ENCODE results near the gene AHI1.
"Not testable (repeated sequence)": the region's sequence is repeated elsewhere in the genome, so short reads cannot be mapped to it uniquely, and the experiment has no call there.

The AHI1 gene

GRCh38 chr6:135505222-135505621, 7.7 kb upstream of the AHI1 start:
- no peak for DNase-seq

DNA sequence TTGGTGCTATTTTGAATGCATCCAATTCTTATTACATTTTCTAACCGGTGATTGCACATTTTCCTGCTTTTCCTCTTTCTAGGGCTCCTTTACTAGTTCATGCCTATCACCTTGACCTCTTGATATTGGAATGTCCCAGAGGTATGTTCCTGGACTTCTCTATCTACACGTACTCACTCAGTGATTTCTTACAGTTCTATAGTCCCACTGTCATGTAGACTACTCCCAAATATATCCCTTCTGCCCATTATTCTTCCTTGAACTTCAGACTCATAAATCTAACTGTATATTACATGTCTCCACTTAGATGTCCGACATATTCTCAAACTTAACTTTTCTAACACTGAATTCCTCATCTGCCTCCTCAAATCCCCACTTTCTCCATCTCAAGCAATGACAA, 7.2 kb upstream of the AHI1 start:
- no peak for DNase-seq

GRCh38 chr6:135503703-135504475, 6.3 kb upstream of the AHI1 start:
- DNase-seq: no peak

- no peak for DNase-seq
Measured at GRCh38 chr6:135499441-135500340, 2.2 kb upstream of the AHI1 start.

DNA sequence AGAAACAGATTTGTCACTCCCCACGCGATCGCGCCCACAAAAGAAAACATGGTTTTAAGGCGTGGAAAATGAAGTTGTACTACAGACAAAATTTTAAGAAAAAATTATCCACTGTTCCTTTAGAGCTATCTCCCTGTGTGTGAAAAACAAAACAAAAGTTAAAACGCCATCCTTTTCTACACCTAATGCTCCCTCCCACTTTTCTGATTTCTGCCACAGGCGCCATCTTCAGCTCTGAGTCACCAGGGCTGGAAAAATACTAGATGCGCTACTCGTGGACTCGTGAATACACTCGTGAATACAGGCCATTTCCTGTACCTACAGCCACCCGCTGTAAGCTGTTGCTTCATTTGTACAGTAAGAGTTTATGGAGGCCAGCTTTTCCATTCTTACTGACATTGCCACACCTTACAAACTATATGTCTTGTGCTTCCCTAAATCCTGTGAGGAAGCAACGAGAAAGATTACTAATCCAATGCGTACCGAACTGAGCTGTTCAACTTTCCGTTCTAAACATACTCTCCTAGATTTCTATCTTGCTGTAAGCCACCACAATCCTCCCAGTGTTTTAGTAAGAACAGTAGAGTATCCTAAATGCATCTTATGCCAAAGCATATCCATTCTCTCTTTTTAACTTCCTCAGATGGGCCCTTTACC, 773 bp upstream of the AHI1 start:
- DNase-seq: peak; percentile 55 to 61

DNA sequence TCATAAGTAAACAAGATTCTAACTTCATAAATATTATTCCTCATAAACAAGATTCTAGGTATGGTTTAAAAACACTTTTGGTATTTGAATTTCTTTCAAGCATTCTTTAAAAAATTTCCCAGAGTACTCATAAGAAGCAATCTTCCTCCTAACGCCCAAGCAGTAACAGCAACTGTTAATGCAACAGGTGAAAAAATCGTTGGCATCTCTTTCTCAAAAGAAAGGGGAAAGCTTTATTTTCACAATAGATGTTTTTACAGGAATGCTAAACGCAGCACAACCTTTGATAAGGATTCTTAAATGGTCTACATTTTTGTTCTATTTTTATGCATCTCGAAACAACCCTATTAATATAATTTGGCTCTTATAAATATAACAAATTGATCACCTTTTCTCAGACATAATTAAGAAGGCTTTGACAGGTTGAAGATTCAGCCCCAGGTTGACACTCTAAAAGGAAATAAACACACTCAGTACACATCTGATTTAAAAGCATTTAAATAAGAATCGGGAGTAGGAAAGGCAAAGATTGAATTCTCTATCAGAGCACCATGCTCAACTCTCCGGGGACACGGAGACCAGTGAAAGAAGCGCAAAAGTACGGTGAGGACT, 634 bp downstream of the AHI1 start:
- DNase-seq: no peak

- DNase-seq: no peak
Measured at GRCh38 chr6:135493218-135493961, 4.2 kb downstream of the AHI1 start.

DNA sequence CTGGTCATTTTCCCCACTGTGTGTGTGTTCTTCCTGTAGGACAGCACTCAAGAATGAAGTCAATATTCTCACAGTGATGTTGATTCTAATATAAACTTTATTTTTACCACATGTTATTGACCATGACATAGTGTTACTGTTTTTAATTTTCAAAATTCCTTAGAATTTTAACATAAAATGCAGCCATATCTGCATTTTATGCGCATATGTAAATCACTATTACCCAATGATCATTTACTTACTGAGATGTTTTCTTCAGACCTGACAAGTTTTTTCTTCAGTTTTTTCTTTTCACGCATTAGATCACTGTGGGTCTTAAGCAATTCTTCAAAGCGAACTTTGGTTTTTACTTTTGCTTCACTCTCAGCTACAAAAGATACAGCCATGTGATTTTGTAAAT, 7.2 kb downstream of the AHI1 start:
- DNase-seq: no peak

DNA sequence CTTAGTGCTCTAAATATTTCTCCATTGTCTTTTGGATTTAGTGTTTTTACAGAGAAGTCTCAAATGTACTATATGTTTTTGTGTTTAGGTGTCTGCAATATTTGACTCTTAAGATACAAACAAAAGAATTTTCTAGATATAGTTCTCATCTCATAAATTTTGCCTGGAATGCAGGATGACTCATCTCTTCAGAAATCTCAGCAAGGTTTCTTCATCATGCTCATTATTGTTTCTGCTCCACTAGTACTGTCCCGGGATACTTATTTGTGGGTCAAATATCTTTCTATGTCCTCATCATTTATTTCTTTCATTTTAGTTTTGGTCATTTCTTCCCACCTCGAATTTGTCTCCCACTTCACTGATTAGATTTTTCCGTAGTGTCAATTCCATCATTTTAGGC, 9.5 kb downstream of the AHI1 start:
- DNase-seq: no peak

GRCh38 chr6:135483903-135484302, 13.6 kb downstream of the AHI1 start:
- DNase-seq: not testable (repeated sequence)

DNA sequence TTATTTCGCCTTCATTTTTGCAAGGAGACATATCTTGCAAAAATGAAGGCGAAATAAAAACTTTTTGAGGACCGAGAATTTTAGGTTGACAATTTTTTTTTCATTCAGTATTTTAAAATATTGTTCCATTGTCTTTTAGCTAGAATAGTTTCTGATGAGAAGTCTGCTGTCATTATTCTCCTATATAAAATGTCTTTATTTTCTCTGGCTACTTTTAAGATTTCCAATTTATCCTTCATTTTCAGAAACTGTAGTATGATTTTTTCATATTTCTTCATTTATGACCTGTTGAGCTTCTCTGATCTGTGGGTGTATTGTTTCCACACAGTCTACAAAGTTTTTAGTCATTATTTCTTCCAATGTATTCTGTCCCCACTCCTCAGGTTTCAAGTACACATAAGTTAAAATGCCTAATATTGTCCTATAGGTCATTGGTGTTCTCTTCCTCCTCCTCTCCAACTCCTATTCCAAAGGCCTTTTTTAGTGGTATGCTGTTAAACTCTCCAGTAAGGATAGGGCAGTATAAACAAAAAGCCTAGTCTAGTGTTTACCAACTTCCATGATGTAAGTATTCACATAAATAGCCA, 15.7 kb downstream of the AHI1 start:
- DNase-seq: no peak

DNA sequence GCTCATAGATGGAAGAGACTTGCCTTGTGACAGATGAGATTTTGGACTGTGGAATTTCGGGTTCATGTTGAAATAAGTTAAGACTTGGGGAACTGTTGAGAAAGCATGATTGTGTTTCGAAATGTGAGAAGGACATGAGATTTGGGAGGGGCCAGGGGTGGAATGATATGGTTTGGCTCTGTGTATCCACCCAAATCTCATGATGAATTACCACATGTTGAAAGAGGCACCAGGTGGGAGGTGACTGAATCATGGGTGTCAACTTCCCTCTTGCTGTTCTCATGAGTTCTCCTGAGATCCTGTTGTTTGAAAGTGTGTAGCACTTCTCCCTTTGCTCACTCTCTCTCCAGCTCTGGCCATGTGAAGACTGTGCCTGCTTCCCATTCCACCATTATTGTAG, 17.9 kb downstream of the AHI1 start:
- DNase-seq: no peak

DNA sequence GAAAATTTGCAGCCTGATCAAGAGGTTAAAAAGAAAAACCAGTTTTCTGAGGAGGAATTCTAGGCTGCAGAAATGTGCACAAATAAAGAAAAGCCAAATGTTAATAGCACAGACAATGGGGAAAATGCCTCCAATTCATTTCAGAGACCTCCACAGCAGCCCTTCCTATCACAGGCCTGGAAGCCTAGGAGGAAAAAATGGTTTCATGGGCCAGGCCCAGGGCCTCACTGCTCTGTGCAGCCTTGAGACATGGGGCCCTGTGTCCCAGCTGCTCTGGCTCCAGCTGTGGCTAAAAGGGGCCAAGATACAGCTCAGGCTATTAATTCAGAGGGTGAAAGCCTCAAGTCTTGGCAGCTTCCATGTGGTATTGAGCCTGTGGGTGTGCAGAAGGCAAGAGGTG, 18.9 kb downstream of the AHI1 start:
- DNase-seq: no peak

DNA sequence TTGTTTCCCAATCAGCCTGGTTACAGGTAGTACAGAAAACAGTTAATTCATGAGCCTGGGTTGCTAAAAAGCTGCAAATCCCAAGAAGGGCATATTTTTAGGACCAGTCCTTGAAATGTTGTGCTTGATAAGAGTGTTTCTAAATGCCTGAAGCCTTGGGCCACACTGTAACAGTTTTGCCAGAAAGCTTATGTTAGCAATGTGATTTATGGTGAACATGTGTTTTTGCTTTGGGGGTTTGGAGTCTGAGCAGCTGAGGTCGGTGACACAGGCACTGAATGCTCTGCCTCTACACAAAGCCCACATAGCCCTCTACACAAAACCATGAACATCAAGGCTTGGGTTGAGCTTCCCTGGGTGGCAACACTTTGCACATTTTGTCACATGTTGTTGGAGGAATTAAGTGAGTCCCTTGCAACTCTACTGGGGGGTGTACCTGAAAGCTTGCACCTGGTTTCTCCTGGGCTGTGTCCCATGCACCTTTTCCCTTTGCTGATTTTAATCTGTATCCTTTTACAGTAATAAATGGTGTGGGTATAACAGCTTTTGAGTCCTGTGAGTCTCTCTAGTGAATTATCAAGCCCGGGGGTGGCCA, 22.2 kb downstream of the AHI1 start:
- DNase-seq: no peak

GRCh38 chr6:135474362-135474761, 23.2 kb downstream of the AHI1 start:
- DNase-seq: no peak

DNA sequence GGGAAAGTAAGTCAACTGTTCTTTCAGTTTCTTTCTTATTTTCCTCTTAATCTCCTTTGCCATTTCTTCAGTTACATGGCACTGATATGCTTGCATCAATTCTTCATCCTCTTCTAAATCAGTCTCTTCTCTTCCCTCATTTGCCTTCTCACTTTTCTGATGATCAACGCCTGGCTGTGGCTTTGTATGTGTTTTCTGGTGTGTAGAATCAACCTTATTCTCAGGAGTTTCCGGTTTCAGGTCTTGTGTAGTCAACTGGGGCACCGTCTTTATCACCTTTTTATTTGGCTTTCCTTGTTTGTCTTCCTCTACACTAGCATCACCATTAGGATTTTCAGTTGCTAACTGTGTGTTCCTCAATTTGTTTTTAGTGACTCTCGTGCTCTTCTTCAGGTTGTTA, 31.6 kb downstream of the AHI1 start:
- DNase-seq: no peak

DNA sequence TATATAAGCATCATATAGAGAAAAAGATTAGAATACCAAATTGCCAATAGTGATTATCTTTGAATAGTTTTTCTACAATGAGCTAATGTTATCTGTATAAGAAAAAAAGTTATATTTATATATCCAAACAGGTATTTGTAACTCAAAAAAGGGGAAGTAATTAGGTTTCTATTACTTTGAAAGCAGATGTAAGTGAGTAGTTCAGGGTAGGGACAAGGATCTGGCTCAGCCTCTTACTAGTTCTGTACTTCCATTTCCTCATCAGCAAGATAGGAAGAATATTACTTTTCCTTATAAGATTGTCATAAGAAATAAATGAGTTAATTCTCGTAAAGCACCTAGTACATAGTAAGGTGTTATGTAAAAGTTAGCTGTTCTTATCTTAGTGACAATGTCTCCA, 32.2 kb downstream of the AHI1 start:
- DNase-seq: no peak

GRCh38 chr6:135464634-135465033, 32.9 kb downstream of the AHI1 start:
- DNase-seq: no peak

GRCh38 chr6:135461208-135461607, 36.3 kb downstream of the AHI1 start:
- no peak for DNase-seq

GRCh38 chr6:135458051-135458450, 39.5 kb downstream of the AHI1 start:
- no peak for DNase-seq

DNA sequence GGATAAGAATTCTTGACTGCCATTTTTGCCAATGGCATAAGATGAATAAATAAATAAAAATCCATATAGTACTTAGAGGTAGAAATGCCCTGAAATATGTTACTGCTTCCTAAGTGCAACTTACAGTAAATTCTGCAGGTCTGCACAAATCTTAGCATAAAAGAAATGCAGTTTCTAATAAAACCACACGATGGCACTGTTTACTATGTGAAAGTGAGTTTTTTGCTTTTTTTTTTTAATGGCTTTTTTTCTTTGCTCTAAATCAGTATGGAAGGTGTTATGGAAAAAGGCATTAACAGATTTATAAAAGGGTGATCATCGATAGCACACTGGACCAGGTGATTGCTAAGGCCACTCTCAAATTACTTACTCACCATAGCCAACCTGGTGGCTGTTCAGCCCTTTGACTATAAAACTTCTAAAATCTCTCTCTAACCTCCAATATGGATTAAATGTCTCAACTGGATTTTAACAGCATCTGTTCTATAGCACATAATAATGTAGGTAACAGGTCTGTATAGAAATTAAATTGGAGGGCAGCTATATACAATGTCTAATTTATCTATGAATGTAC, 45.8 kb downstream of the AHI1 start:
- no peak for DNase-seq
